Body of pancreas (tissue), 4 donors: ENCODE measurements around the gene ACYP2. TPM values are rescaled to one million over a fixed set of nuclear protein-coding genes. Genes with fewer than 3 reads are reported as not detected.
A peak's percentile ranks its signal among the peaks of the same experiment; 100 is the strongest.
"Not testable (repeated sequence)": the region's sequence is repeated elsewhere in the genome, so short reads cannot be mapped to it uniquely, and the experiment has no call there.

Experiments
- ATAC-seq: fragments of 150-250 bp; one replicate; pipeline ENCODE4 v1.9.1; 2016
- DNase-seq, 4 donors: peaks; one replicate each; pipeline ENCODE4 v3.0.0-alpha.2; 2019
- H3K27ac ChIP-seq, 4 donors: fragments of 200-600 bp; sonication (generic); 1 replicate in 3 of 4; 2 replicates in 1 of 4; pipeline versions ENCODE4 v1.5.1 to v1.6.1; 2016 to 2019; ENCODE audit warnings: mild to moderate bottlenecking in 1 of 4, mixed read lengths in 1 of 4, moderate library complexity in 1 of 4
- H3K27me3 ChIP-seq, 2 donors: fragments of 200-600 bp; sonication (generic); one replicate each; pipeline ENCODE4 v1.6.0; 2016; ENCODE audit warnings: mild to moderate bottlenecking in 1 of 2
- H3K36me3 ChIP-seq, 2 donors: fragments of 200-600 bp; sonication (generic); replicated peaks in 1 of 2; 2 replicates each; pipeline ENCODE4 v1.5.1; 2016; ENCODE audit warnings: low read depth in 2 of 2; ENCODE audit not compliant: insufficient read depth in 1 of 2
- H3K4me1 ChIP-seq: fragments of 200-600 bp; sonication (generic); one replicate; pipeline ENCODE4 v1.6.0; 2016
- H3K4me3 ChIP-seq, 2 donors: fragments of 200-600 bp; sonication (generic); 1 replicate in 1 of 2; 2 replicates in 1 of 2; pipeline ENCODE4 v1.5.1; 2016 to 2019
- H3K9me3 ChIP-seq, 3 donors: fragments of 200-600 bp; sonication (generic); 1 replicate in 2 of 3; 2 replicates in 1 of 3; pipeline ENCODE4 v1.5.1; 2016
- CTCF ChIP-seq, 7 experiments: fragments of 450-650 bp in 4 of 7; fragments of 200-600 bp in 3 of 7; sonication (generic) in 3 of 7; IDR thresholded peaks; one replicate each; pipeline ENCODE4 v1.5.1; 2016 to 2019; ENCODE audit warnings: antibody characterized with exemption in 7 of 7
- POLR2A ChIP-seq, 3 donors: fragments of 450-650 bp; IDR thresholded peaks; one replicate each; pipeline ENCODE4 v1.6.1; 2016; ENCODE audit warnings: antibody characterized with exemption in 3 of 3, mild to moderate bottlenecking in 2 of 3
- WGBS, 2 donors: methylation state at CpG; one replicate each; pipeline ENCODE4 v1.1.5; 2017; 5-methylcytosine and 5-hydroxymethylcytosine counted together
- intact Hi-C: fragments of 100-400 bp; cut with DNase I; formaldehyde crosslinking; loops from one replicate; pipeline ENCODE4 v1.15.1; 2023
- total RNA-seq, 2 donors: library from RNA; depleted of rRNA; stranded (reverse); fragments of >200 nt; gene quantifications; one replicate each; pipeline ENCODE4 v1.1.0, GENCODE V29; 2016

ACYP2 gene
- total RNA-seq, 2 donors from 2014 or later: 2.6 to 11.2 TPM

DNA sequence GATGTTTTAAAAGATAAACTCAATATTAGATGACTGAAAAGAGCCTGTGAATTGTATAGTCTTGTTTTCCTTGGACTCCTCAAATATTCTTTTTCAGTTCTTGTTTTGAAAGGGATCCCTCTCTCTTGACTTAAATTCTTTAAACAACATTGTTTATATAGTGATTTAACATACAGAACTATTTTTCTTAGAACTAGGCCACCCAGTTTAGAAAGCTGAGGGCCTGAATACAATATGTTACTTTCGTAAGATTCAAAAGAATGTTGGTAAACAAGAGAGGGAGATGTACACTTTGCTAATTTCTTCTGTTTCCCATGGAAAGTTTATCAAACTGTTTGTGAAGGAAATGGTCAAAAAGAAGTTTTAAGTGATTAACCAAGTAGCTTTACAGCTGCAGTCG, 146.1 kb downstream of the ACYP2 start:
- Histone ChIP-seq H3K36me3 (no peaks in the 10 kb centered on the region), H3K27me3 (no peaks in the 10 kb centered on the region), H3K4me1 (peaks cover 9% of the 10 kb centered on the region), H3K27ac (no peak overlapping the region), H3K4me3 (no peak overlapping the region), H3K9me3 (no peaks in the 10 kb centered on the region)
- ATAC-seq (no peak), DNase-seq (no peak)
- TF ChIP-seq CTCF (IDR thresholded peaks at IDR 0.05): no peak
- no peak for TF ChIP-seq POLR2A (IDR thresholded peaks at IDR 0.05)
- 17 to 19% methylated on average over 2 of the region's 2 CpGs for WGBS, 2 donors
- intact Hi-C loops: no loop called here

- TF ChIP-seq POLR2A (IDR thresholded peaks at IDR 0.05) (no peak), CTCF (IDR thresholded peaks at IDR 0.05) (no peak)
- Histone ChIP-seq H3K36me3 (no peaks in the 10 kb centered on the region), H3K27me3 (no peaks in the 10 kb centered on the region), H3K4me1 (peaks cover 9% of the 10 kb centered on the region), H3K4me3 (no peak overlapping the region), H3K9me3 (no peaks in the 10 kb centered on the region), H3K27ac (no peak overlapping the region)
- ATAC-seq: no peak
- intact Hi-C loops: no loop called here
- 74 to 78% methylated on average over 2 of the region's 2 CpGs for WGBS, 2 donors
- peak in 1 of 4 donors; percentile 6 for DNase-seq
These were observed 146.8 kb downstream of the ACYP2 start for GRCh38 chr2:54262015-54262765.

DNA sequence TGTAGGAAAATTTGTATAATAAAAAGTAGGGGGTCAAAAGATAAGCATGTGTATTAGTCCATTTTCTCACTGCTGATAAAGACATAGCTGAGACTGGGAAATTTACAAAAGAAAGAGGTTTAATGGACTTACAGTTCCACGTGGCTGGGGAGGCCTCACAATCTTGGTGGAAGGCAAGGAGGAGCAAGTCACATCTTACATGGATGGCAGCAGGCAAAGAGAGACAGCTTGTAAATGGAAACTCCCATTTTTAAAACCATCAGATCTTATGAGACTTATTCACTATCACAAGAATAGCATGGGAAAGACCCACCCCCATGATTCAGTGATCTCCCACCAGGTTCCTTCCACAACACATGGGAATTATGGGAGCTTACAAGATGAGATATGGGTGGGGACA, 149.7 kb downstream of the ACYP2 start:
- H3K4me3 ChIP-seq, H3K9me3 ChIP-seq, H3K4me1 ChIP-seq, intact Hi-C loops, H3K27me3 ChIP-seq, ATAC-seq, DNase-seq, H3K36me3 ChIP-seq, H3K27ac ChIP-seq: not testable (repeated sequence)
- 71 to 81% methylated on average over 1 of the region's 1 CpG for WGBS, 2 donors

DNA sequence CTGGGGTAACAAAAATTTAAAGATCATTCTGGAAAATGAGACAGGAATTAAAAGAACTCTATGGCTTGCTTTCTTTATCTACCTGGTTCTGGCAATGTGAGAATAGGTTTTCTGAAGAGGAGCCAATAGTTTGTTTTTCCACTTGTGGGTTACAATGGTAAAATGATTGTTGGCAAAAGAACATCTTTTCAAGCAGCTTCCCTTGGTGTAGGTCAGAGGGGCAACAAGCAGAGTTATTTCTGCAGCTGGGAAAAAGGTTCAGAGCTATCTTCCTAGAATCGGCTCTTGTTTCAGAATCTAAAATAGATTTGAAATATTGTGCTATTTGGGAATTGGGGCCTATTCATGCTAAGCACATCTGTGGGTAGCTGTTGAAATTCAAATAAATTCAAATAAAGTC, 152.2 kb downstream of the ACYP2 start:
- intact Hi-C loops: no loop called here
- ATAC-seq (no peak), DNase-seq (no peak)
- Histone ChIP-seq H3K4me1 (no peaks in the 10 kb centered on the region), H3K4me3 (no peak overlapping the region), H3K27me3 (no peaks in the 10 kb centered on the region), H3K9me3 (no peaks in the 10 kb centered on the region), H3K27ac (no peak overlapping the region), H3K36me3 (no peaks in the 10 kb centered on the region)
- WGBS, 2 donors: 65 to 82% methylated on average over 1 of the region's 1 CpG
- TF ChIP-seq POLR2A (IDR thresholded peaks at IDR 0.05): no peak
- no peak for TF ChIP-seq CTCF (IDR thresholded peaks at IDR 0.05)

DNA sequence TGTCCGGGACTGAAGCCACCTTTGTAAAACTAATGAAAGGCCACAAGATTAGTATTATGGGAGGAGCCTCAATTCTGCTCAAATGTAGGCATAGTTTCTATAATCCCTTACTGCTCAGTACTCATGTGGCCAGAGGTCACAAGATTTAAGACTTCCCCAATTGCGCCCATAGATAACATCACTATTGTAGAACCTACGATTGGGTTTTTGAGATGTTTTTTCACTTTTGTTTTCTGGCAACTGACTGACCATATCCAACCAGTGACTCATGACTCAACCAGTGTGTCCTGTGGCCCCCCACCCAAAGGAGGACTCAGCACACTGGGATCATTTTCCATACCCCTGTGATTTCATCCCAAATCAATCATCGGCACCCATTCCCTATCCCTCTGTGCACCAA, 155.8 kb downstream of the ACYP2 start:
- H3K27ac ChIP-seq: no peak overlapping the region
- DNase-seq (no peak), ATAC-seq (no peak)
- 90 to 96% methylated on average over 4 of the region's 4 CpGs for WGBS, 2 donors
- no peaks in the 10 kb centered on the region for H3K27me3 ChIP-seq
- no peaks in the 10 kb centered on the region for H3K36me3 ChIP-seq
- H3K4me1 ChIP-seq: no peaks in the 10 kb centered on the region
- H3K9me3 ChIP-seq: no peaks in the 10 kb centered on the region
- intact Hi-C loops: no loop called here
- H3K4me3 ChIP-seq: no peak overlapping the region
- TF ChIP-seq CTCF (IDR thresholded peaks at IDR 0.05) (no peak), POLR2A (IDR thresholded peaks at IDR 0.05) (no peak)
